Activated CD8-positive, alpha-beta memory T cell treated with anti-CD3 and anti-CD28 coated beads for 48 hours (primary cell): Measurements from ENCODE around the gene OR5J2.
"Not testable (repeated sequence)": the region's sequence is repeated elsewhere in the genome, so short reads cannot be mapped to it uniquely, and the experiment has no call there.

ENCODE experiments used
- DNase-seq, 3 experiments: peaks; one replicate each; pipeline ENCODE4 v3.0.0-alpha.2; 2020; ENCODE audit warnings: low read depth in 2 of 3, low spot score in 2 of 3

The OR5J2 gene

DNA sequence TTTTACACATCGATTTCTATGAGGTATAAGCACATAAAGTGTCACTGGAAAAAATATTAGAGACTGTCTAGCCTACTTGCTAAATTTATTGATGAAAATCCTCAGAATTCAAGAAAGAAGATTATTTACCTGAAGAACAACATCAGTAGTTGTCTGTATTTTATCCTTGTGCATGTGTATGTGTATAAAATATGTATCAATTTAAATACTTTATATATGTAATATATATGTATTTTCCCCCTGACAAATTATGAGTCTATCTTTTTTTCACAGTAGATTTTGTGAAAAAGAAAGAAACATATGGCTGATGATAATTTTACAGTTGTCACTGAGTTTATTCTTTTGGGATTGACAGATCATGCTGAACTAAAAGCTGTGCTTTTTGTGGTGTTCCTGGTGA lies at the start of gene OR5J2:
TSS of gene OR5J2 (plus strand) at position 301 of the 400 bp plus-strand sequence. CDS start at position 301, 0 bp downstream.
- no peak for DNase-seq

DNA sequence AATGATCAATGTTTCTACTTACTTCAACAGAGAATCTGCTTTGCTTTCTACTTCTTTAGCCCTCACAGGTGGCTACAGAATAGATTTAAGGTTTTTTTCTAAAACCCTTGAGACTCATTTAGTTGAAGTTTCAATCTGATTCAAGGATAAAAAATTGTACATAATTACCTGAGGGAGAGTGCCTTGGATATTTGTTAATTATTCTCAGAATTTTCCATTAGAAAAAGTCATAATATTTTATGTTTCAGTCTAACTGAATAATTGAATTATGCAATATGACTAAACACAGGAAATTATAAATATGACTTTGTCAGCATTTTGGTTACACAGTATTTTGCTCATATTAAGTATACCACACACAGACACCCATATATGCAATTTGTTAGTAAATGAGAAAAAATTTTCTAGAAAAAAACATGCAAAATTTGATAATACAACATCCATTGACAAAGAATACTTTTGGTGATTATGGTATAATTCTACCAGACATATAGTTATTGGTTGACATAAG lies 36.2 kb upstream of the OR5J2 start, which contains the start of gene OR8J3:
TSS of gene OR8J3 (minus strand) at position 51 of the 511 bp plus-strand sequence. CDS start 2,483 bp downstream, outside the sequence.
- no peak for DNase-seq

DNA sequence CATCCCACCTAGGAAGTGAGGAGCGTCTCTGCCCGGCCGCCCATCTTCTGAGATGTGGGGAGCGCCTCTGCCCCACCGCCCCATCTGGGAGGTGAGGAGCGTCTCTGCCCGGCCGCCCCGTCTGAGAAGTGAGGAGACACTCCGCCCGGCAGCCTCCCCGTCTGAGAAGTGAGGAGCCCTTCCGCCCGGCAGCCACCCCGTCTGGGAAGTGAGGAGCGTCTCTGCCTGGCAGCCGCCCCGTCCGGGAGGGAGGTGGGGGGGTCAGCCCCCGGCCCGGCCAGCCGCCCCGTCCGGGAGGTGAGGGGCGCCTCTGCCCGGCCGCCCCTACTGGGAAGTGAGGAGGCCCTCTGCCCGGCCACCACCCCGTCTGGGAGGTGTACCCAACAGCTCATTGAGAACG lies 32.7 kb upstream of the OR5J2 start:
- not testable (repeated sequence) for DNase-seq

DNA sequence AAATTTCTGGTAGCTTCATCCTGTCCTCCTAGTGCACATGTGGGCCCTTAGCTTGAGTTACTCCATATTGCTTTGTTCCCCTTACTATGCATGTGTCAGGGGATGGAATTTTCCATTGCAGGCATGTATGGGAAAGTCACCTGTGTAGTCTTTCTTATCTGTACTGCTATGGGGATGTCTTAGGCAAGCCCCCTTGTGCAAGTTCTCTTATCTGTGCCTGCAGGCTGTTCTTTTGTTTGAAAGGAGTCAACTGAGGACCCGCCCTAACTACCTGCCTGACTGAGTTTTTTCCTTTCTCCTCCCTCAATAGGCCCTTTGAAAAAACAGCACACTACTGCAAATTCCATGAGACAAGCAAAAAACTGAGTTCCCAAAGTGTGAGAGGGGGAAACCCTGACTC lies 25.0 kb upstream of the OR5J2 start:
- DNase-seq, result no peak

DNA sequence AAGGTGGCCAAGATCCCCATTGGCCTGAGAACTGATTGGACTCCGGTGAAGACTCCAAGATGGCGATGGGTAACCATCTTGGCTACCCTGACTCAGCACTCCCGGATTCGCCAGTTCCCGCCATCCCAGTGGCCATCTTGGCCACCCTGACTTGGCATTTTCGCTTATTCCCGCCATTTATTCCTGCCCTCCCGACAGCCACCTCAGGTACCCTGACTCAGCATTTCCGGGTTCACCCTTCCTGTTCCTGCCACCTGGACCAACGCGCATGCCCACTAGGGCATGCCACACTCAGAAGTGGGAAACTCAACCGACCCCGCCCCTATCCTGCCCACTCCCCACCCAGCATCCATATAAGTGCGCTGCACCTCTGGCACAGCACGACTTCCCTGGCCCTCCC lies 24.1 kb upstream of the OR5J2 start:
- no peak for DNase-seq

GRCh38 chr11:56160217-56160616 lies 16.2 kb upstream of the OR5J2 start, which contains the start of gene OR8K5:
Gene OR8K5 (minus strand): TSS chr11:56160317. CDS start chr11:56160317, 0 bp downstream.
- DNase-seq, result no peak

DNA sequence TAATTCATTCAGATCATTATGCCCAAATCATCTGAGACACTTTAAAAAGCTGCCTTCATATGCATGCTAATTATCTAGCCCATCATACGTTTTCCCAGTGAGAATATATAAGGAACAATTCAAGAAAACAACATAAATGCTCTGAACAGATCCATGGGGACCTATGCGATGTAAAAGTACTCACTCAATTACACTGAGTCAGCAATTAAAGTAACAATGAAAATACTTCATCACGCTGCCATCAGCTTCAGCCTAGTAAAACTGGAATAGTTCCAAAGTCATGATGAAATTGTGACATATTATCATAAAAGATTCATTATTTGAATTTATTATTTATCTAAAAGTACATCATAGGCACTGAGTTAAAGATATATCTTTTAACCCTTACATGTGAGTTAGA lies 12.6 kb upstream of the OR5J2 start:
- DNase-seq, result no peak

- DNase-seq, result no peak
Observed at GRCh38 chr11:56172256-56172830, 4.1 kb upstream of the OR5J2 start.

DNA sequence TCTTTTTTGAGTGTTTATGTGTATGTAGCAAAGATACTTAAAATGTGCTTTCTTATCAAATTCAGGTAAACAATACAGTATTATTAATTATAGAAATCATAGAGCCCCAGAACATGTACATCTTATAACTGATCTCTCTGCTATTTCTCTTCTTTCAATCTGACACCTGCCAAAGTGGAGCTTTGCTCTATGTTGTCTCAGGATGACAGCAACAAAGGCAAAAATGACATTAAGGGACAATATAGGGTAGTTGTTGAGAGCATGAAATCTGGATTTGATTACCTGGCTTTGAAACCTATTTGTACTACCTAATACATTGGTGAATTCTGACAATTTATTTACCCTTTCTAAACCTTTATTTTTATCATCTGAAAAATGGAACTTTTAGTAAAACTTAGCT lies 7.0 kb downstream of the OR5J2 start:
- DNase-seq, result no peak

DNA sequence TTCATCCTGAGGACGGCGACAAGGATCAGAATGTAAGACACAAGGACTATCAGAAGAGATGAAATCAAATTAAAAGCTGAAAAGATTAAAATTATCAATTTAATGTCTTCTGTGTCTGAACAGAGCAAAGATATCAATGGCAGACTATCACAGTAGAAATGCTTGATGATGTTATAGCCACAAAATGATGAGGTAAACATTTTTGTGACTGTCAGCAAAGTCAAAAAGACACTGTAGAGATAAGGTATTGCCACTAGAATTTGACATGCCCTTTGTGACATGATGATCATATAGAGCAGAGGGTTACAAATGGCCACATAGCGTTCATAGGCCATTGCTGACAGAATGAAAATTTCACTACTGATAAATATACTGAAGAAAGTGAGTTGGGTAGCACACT lies 12.2 kb downstream of the OR5J2 start:
- no peak for DNase-seq

- no peak for DNase-seq
Observed at GRCh38 chr11:56196705-56197104, 20.3 kb downstream of the OR5J2 start.

DNA sequence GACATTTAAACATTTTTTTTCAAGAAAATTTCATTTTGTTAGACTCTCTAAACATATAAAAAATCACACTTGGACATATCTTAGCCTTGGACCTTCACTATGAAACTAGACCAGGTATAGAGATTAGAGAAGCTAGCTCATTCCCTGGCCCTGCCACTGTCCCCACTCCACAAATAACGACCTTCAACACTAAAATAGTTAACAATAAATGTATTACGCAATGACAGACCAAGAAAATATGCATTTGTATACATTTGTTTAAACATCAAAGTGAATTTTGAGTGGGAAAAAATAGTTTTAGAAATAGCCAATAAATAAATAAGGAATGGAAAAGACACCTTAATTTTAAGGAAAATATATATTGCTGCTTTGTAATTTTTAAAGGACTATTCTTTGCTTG lies 20.9 kb downstream of the OR5J2 start:
- no peak for DNase-seq

DNA sequence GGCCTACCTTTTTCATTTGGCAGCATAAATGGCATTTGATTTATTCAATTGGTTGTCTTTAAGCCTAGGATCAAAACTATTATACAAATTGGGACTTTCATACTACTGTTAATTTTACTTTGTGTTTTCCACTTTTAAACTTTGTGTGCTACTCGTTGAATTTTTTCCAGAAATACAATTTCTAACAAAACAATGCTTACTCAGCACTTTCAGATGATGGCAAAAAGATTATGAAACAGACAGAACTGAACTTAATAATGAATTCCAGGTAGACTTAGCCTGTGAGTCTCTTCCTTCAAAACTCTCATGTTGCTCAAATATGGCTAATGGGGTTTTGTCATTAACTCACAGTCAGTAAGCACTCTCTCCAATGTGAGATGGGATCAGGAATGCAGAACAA lies 31.4 kb downstream of the OR5J2 start:
- no peak for DNase-seq

GRCh38 chr11:56214537-56214936 lies 38.1 kb downstream of the OR5J2 start:
- DNase-seq, result no peak

DNA sequence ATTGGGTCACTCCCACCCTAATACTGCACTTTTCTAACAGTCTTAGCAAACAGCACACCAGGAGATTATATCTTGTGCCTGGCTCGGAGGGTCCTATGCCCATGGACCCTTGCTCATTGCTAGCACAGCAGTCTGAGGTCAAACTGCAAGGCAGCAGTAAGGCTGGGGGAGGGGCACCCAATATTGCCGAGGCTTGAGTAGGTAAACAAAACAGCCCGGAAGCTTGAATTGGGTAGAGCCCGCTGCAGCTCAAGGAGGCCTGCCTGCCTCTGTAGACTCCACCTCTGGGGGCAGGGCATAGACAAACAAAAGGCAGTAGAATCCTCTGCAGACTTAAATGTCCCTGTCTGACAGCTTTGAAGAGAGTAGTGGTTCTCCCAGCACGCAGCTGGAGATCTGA lies 43.3 kb downstream of the OR5J2 start:
- not testable (repeated sequence) for DNase-seq
